Activated T-helper 9 cell treated with anti-CD3 and anti-CD28 coated beads, Interleukin-2, amount 50 U/mL, for 16 hours (primary cell): ENCODE data around the gene COX6A2.

Experiments used
- DNase-seq: peaks from one replicate; pipeline ENCODE4 v3.0.0-alpha.2; 2020; ENCODE audit warnings: low read depth

COX6A2 gene

DNA sequence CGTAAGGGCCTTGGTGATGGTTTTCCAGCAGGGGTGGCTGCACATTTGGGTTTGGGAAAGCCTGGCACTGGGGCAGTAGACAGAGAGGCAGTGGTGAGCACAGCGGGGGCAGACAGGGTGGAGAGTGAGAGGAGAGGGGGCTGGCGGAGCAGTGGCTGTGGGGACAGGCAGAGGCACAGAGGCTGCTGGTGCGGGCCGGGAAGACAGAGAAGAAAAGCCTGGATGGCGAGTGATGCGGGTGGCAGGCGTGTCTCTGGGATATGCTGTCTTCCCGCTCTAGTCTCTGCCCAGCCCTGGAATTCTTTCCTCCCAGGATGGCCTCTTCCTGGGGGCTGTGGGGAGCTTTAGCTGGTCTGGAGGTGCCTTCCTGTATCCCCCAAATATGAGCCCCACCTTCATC lies 18.1 kb downstream of the COX6A2 start:
- no peak for DNase-seq

GRCh38 chr16:31409433-31409832 lies 18.7 kb downstream of the COX6A2 start:
- no peak for DNase-seq

DNA sequence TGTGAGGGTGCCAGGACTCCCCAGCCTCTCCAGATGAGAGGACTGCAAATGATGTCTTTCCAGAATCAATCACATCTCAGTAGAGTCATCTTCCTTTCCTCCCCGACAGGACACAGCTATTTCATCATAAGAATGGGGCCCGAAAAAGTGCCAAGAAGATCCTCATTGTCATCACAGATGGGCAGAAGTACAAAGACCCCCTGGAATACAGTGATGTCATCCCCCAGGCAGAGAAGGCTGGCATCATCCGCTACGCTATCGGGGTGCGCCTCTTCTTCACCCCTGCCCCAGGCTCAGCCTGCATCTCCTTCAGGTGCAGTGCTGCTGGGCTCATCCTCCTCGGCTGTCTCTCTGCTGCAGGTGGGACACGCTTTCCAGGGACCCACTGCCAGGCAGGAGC lies 20.8 kb downstream of the COX6A2 start:
- no peak for DNase-seq

GRCh38 chr16:31404353-31405064 lies 23.7 kb downstream of the COX6A2 start:
- no peak for DNase-seq

GRCh38 chr16:31403590-31404352 lies 24.4 kb downstream of the COX6A2 start:
- DNase-seq: no peak

DNA sequence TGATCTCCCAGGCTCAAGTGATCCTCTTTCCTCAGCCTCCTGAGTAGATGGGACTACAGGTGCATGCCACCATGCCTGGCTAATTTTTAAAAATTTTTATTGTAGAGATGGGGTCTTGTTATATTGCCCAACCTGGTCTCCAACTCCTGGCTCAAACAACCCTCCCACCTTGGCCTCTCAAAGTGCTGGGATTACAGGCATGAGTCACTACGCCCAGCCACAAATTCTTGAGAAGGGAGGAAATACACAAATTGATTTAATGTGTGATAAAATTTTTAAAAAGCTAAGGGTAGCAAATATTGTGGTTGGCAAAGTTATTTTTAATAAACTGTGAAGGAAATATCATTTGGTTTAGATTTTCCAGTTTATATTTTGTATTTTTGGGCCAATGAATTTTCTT lies 25.5 kb downstream of the COX6A2 start:
- no peak for DNase-seq

- DNase-seq: no peak
Measured at GRCh38 chr16:31401436-31401835, 26.7 kb downstream of the COX6A2 start.

GRCh38 chr16:31400191-31400590 lies 28.0 kb downstream of the COX6A2 start:
- DNase-seq: no peak

DNA sequence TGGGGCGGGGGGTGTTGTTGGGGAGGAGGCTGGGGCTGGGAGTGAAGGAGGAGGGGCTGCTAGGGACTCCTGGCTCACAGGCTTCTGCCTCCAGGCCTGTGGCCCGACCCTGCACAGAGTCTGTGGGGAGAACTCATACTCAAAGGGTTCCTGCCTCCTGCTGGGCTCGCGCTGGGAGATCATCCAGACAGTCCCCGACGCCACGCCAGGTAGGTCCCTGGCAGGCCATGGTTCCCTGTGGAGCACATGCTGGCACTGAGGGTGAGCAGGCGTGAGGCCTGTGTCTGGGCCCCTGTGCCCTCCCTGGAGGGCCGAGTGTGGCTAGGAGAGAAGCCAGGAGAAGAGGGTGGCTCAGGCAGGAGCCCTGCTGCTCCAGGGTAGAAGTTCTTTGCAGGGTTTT lies 30.5 kb downstream of the COX6A2 start:
- no peak for DNase-seq

- DNase-seq: no peak
Measured at GRCh38 chr16:31397096-31397660, 31.0 kb downstream of the COX6A2 start.

DNA sequence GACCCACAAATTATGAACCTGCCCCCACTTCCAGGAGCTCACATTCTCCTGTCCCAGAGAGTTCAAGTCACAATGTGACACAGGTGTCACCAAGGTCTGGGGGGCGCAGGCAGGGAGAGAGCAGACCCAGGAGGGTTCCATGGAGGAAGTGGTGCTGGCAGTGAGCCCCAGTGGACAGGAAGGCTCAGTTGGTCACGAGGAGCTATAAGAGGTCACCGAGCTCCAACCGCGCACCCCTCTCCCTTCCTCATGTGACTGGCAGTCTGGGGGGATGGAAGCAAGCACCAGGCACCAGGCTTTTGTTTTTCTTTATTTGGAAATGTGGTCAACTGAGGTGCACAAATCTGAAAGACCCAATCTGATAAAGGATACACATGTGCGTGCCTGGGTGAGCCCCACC lies 32.5 kb downstream of the COX6A2 start:
- no peak for DNase-seq

DNA sequence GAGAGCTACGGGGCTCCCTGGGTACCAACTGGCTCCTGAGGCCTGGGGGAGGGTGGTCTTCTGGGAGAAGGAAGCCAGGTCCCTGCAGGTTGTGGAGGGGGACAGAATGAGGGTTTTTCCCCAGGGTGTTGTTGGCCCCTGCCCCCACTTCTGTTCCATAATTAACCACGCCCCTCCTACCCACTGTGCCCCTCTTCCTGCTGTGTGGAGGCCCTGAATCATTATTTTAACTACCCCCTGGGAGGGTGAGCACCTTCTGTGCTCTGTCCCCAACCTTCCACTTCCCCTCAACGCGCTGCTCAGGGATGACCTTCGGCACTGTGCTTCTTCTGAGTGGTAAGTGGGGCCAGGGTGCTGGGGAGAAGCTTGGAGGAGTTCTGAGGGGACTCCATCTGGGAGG lies 35.1 kb downstream of the COX6A2 start, which contains the start of gene ITGAD:
ITGAD (plus strand) TSS at position 280 of the 400 bp plus-strand sequence; CDS start at position 306, 26 bp downstream.
- DNase-seq: no peak

- no peak for DNase-seq
Measured at GRCh38 chr16:31390504-31391041, 37.6 kb downstream of the COX6A2 start.

- no peak for DNase-seq
Measured at GRCh38 chr16:31388535-31388934, 39.6 kb downstream of the COX6A2 start.

DNA sequence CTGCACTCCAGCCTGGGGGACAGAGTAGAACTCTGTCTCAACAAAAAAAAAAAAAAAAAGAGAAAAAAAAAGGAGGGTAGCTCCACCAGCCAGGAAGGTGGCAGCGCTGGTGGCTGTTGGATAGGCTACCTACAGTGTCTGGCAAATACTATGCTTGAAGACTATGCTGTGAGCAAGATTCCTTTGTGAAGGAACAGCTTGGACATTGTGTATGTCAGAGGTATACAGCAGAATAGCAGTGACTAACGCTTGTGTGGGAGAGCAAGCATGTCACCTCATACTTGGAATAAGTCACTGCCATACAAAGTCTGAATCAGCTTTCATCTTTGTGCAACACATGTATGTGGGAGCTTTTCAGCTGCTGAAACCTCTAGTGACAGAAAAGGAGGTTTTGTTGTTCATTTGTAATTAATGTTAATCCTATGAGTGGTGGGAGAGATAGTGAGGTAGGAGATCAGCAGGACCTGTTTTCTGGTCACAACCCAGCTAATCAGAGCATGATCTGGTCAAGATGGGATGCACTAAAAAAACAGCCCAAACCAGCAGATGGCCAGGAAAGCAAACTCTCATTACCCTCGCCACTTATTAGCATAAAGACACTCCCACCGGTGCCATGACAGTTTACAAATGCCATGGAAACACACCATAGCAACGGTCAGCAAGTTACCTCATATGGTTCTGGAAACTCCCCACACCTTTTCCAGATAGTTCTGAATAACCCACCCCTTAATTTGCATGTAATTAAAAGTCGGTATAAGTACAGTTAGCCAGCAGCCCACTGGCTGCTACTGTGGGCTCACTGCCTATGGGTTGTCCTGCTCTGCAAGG lies 41.8 kb downstream of the COX6A2 start:
- DNase-seq: no peak

GRCh38 chr16:31385680-31386079 lies 42.5 kb downstream of the COX6A2 start:
- DNase-seq: no peak

GRCh38 chr16:31382485-31383161 lies 45.5 kb downstream of the COX6A2 start:
- peak; percentile 25 for DNase-seq

GRCh38 chr16:31380201-31380600 lies 48.0 kb downstream of the COX6A2 start:
- DNase-seq: no peak
